HG03097 (cell line): Measurements from ENCODE around the gene FAM83B.

Experiments used
- ATAC-seq: cut with Tn5 transposase; IDR thresholded peaks from one replicate; pipeline ENCODE4 v1.9.1; 2021; ENCODE audit not compliant: unreplicated experiment, low FRiP score

The FAM83B gene

GRCh38 chr6:54893818-54894217 lies 47.2 kb downstream of the FAM83B start:
- no peak for ATAC-seq

- no peak for ATAC-seq
Observed at GRCh38 chr6:54896302-54896701, 49.7 kb downstream of the FAM83B start.

- no peak for ATAC-seq
Observed at GRCh38 chr6:54897462-54898189, 51.1 kb downstream of the FAM83B start.

GRCh38 chr6:54898767-54899166 lies 52.2 kb downstream of the FAM83B start:
- ATAC-seq: no peak

DNA sequence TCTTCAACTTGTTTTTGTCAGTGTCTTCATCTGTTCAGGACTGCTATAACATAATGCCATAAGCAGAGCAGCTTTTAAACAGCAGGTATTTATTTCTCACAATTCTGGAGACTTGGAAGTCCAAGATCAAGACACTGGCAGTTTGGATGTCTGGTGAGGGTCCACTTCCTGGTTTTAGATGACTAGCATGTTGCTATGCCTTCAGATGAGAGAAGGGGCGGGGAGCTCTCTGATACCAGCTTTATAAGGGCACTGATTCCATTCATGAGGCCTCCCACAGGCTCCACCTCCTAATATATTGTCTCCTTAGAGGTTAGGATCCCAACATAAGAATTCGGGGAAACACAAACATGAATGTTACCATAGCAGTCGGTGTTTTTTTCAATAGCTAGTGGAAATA lies 52.9 kb downstream of the FAM83B start:
- no peak for ATAC-seq

DNA sequence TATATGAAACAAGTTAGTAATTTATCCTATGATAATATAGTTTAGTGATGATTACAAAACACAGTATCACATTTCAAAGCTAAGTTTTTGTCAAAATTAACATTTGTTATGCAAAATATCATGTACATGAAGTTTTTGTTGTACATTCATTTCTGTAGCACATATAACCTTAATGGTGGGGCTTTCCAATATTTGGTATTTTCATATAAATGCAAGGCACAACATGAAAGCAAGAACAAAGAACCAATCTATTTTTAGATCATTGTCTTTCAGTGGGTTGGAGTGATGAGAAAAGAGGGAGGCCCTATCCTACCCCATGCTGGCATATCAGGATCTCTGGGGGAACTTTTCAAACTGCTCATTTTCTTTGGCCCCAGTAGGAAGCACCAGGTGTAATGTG lies 53.4 kb downstream of the FAM83B start:
- no peak for ATAC-seq

DNA sequence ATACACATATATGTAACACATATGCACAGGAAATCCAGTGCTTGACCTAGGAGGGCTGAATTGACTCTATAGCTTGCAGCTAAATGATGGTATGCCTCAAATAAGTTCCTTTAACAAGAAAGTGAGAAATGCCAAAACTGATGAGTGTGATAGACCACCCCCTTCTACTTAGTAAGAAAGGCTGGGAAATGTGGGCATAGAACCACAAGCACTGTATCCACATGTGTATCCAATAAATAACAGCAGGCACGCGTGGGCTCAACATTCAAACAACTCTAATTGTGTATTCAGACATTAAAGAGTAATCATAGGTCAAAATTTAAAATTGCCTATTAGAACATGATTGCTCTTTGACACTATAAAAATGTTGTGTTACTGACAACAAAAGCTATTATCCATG lies 54.1 kb downstream of the FAM83B start:
- ATAC-seq: no peak

- ATAC-seq: no peak
Observed at GRCh38 chr6:54903884-54904283, 57.3 kb downstream of the FAM83B start.

- ATAC-seq: no peak
Observed at GRCh38 chr6:54907355-54907754, 60.8 kb downstream of the FAM83B start.

DNA sequence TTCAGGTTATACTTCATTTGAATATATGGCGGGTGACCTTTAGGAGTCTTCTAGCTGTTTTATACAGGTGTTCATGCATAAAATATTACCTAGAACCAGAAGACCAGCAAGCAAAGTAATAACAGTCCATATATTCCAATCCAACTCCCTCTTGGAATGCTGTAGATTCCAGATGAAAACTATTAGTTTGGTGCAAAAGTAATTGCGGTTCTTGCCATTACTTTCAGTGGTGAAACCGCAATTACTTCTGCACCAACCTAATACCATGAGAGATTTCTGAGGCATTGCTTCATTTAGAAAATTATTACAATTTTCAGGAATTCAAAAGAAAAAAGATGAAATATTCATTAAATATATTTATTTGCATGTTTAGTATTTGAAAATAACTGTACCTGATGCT lies 62.6 kb downstream of the FAM83B start:
- ATAC-seq: no peak

GRCh38 chr6:54910431-54910884 lies 63.9 kb downstream of the FAM83B start:
- ATAC-seq: no peak

GRCh38 chr6:54910921-54911320 lies 64.3 kb downstream of the FAM83B start:
- no peak for ATAC-seq

DNA sequence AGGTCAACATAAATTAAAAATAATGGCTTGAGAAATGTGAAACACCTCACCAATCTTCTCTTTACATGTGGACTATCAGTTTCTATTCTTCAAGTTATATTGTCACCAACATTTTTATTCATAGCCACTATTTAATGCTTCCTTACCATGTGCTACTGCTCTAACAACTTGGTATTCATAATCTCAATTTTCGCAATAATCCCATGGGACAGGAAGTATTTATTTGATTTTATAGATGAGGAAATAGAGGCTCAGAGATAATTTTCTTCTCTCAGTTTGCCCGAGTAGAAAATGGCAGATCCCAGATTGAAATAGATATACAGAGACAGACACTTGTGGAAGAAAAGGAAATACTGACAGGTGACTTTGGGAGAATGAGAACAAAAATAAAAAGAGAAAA lies 66.6 kb downstream of the FAM83B start:
- ATAC-seq: no peak

DNA sequence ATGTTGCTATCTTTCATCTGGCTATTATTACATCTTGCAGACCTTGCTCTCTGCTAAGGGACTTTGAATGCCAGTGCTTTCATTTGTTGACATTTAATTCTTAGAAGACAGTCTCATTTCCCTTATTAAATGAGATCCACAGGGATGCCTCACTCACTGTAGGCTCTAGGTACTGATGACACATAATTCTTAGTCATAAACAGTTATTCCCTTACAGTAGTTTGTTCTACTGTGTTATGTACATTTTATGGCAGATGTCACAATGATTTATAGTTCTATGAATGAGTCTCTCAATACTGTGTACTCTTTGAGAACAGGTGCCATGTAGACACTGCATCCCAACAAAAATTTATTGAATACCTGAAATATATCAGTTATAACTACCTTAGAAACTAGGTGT lies 70.3 kb downstream of the FAM83B start:
- ATAC-seq: no peak

GRCh38 chr6:54920628-54921027 lies 74.1 kb downstream of the FAM83B start:
- no peak for ATAC-seq

DNA sequence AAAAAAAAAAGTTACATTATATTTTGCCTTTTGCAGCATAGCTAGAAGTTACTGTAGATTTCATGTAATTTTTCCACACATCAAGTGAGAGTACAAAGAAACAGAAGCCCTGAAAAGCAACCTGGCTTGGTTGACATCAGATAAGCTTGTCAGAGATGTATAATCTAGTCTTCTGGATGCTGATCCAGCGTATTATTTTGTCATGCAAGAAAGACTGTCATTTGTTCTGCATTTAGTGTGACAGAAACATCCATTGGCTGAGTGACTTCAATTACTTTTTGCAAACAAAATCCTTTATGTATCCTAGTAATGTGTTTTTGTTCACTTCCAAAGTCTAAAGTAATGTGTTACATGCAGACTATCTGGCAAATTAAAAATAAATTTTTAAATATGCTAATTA lies 75.3 kb downstream of the FAM83B start:
- ATAC-seq: no peak

- no peak for ATAC-seq
Observed at GRCh38 chr6:54929245-54929909, 82.8 kb downstream of the FAM83B start.

DNA sequence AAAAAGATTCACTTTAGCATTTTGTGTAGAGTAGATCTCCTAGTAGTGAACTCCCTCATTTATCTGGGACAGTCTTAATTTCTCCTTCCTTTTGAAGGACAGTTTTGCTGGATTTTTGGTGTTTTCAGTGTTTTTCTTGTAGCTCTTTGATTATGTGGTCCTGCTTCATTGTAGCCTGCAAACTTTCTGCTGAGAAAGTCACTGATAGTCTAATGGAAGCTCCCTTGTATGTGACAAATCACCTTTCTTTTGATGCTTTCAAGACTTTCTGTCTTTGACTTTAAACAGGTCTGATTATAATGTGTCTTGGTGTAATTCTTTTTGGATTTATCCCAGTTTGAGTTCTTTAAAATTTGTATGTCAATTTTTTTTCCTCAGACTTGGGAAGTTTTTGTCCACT lies 86.1 kb downstream of the FAM83B start:
- ATAC-seq: no peak

- no peak for ATAC-seq
Observed at GRCh38 chr6:54935739-54936138, 89.2 kb downstream of the FAM83B start.

DNA sequence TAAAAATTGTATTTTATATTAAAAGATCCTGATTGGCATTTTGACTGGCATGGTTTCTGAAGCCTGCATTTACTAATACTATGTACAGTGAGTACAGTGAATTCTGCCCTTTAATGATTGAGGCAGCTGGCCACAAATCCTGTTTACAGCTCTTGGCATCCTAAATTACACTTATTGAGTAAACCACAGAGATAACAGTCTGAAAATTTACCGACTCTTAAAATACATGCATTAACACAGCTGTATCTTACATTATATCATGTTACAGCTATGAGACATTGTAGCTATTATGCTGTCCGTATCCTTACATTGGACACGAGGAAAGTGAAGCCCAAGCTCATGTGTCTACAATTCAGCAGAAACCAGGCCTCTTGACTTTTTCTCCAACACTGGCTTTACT lies 90.8 kb downstream of the FAM83B start:
- ATAC-seq: no peak

GRCh38 chr6:54957698-54958097 lies 111.1 kb downstream of the FAM83B start:
- no peak for ATAC-seq

- no peak for ATAC-seq
Observed at GRCh38 chr6:54958446-54958845, 111.9 kb downstream of the FAM83B start.
